ENCODE data around the gene C1R. TPM values are rescaled to one million over a fixed set of nuclear protein-coding genes. Genes with fewer than 3 reads are reported as not detected.
A peak's percentile ranks its signal among the peaks of the same experiment; 100 is the strongest.

C1R gene
- total and polyA plus RNA-seq, 2 of the 8 experiments (the other 6 are each of a cell fraction or from before 2014, with no cell fraction given) = 6.9 to 16.3 TPM

GRCh38 chr12:7129872-7130691, 37.8 kb upstream of the C1R start, which contains the start of gene CLSTN3 (continued):
- TF ChIP-seq, protein P1, sequence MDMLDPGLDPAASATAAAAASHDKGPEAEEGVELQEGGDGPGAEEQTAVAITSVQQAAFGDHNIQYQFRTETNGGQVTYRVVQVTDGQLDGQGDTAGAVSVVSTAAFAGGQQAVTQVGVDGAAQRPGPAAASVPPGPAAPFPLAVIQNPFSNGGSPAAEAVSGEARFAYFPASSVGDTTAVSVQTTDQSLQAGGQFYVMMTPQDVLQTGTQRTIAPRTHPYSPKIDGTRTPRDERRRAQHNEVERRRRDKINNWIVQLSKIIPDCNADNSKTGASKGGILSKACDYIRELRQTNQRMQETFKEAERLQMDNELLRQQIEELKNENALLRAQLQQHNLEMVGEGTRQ (IDR thresholded peaks at IDR 0.05; ENCODE audit: low read length) = no peak
- TF ChIP-seq CHD2 (IDR thresholded peaks at IDR 0.05; ENCODE audit: low read length) = peak; percentile 78
- no peak for TF ChIP-seq POU5F1 (IDR thresholded peaks at IDR 0.05; ENCODE audit: low read depth, low read length)
- peak; percentile 66; the same call in 1 of the 2 replicates for TF ChIP-seq SP1 (IDR thresholded peaks at IDR 0.05; ENCODE audit: low read depth, low read length)
- peak; percentile 44 for TF ChIP-seq ASH2L (IDR thresholded peaks at IDR 0.05; ENCODE audit: low read length)
- peak; percentile 90 for TF ChIP-seq CREB1 (IDR thresholded peaks at IDR 0.05)
- TF ChIP-seq TAF1 (IDR thresholded peaks at IDR 0.05; ENCODE audit: low read depth, low read length) = peak; percentile 38; the same call in 1 of the 2 replicates
- peak; percentile 56; the same call in 1 of the 2 replicates for TF ChIP-seq TBP (IDR thresholded peaks at IDR 0.05; ENCODE audit: low read depth, low read length)
- TF ChIP-seq SIX5 (IDR thresholded peaks at IDR 0.05; ENCODE audit: low read depth, low read length) = no peak
- TF ChIP-seq E2F6 (IDR thresholded peaks at IDR 0.05) = no peak; the same call in 1 of the 2 replicates
- TF ChIP-seq, protein P2, sequence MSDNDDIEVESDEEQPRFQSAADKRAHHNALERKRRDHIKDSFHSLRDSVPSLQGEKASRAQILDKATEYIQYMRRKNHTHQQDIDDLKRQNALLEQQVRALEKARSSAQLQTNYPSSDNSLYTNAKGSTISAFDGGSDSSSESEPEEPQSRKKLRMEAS (IDR thresholded peaks at IDR 0.05) = no peak
- no peak for TF ChIP-seq KDM5A (IDR thresholded peaks at IDR 0.05; ENCODE audit: low read length)
- no peak for TF ChIP-seq KDM1A (IDR thresholded peaks at IDR 0.05; ENCODE audit: borderline replicate concordance, low read length)
- no peak for TF ChIP-seq HDAC6 (IDR thresholded peaks at IDR 0.05; ENCODE audit: low read depth, low read length)
- TF ChIP-seq EGR1 (IDR thresholded peaks at IDR 0.05; ENCODE audit: borderline replicate concordance, low read depth, low read length) = no peak
- no peak for TF ChIP-seq RAD21 (IDR thresholded peaks at IDR 0.05 in 1 of 2, conservative IDR thresholded peaks at IDR 0.05 in 1 of 2; ENCODE audit: low read depth in 2 of 2, low read length in 2 of 2)
- TF ChIP-seq, protein P3, sequence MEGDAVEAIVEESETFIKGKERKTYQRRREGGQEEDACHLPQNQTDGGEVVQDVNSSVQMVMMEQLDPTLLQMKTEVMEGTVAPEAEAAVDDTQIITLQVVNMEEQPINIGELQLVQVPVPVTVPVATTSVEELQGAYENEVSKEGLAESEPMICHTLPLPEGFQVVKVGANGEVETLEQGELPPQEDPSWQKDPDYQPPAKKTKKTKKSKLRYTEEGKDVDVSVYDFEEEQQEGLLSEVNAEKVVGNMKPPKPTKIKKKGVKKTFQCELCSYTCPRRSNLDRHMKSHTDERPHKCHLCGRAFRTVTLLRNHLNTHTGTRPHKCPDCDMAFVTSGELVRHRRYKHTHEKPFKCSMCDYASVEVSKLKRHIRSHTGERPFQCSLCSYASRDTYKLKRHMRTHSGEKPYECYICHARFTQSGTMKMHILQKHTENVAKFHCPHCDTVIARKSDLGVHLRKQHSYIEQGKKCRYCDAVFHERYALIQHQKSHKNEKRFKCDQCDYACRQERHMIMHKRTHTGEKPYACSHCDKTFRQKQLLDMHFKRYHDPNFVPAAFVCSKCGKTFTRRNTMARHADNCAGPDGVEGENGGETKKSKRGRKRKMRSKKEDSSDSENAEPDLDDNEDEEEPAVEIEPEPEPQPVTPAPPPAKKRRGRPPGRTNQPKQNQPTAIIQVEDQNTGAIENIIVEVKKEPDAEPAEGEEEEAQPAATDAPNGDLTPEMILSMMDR (IDR thresholded peaks at IDR 0.05; ENCODE audit: control extremely low read depth in 1 of 3, insufficient read depth in 1 of 3, low read depth in 1 of 3, low read length in 3 of 3) = no peak
- no peak for TF ChIP-seq ZNF274 (IDR thresholded peaks at IDR 0.05; ENCODE audit: borderline replicate concordance, extremely low read depth, low read length)
- no peak for TF ChIP-seq SRF (IDR thresholded peaks at IDR 0.05; ENCODE audit: low read depth, low read length)
- TF ChIP-seq FOSL1 (IDR thresholded peaks at IDR 0.05; ENCODE audit: insufficient read depth, low read depth, low read length) = no peak
- TF ChIP-seq SP4 (IDR thresholded peaks at IDR 0.05; ENCODE audit: low read length) = no peak
